ENCODE results near the gene VSIG2. TPM values are rescaled to one million over a fixed set of nuclear protein-coding genes. Genes with fewer than 3 reads are reported as not detected.

Gene VSIG2
- total RNA-seq (2022), result not detected in 2 replicates
- Bru-seq, nascent RNA, result percentile 20 among the genes with signal in this experiment
- percentile 24 among the genes with signal in this experiment for BruChase-seq, experiment 1, labeled RNA remaining after a 6-hour chase
- BruChase-seq, experiment 2, labeled RNA remaining after a 2-hour chase, result percentile 32 among the genes with signal in this experiment
- long read RNA-seq, result 0 reads

GRCh38 chr11:124751741-124752470 lies at the start of gene VSIG2:
Gene VSIG2, minus strand, starts transcription at chr11:124752255. Its CDS starts 118 bp downstream, at chr11:124752137.
- Mint-ChIP-seq H3K27me3 (ENCODE audit: insufficient read depth, unreplicated experiment) (no peaks in the 10 kb centered on the region), H3K4me3 (ENCODE audit: unreplicated experiment) (no peak within 1 kb of the TSS), H3K36me3 (ENCODE audit: insufficient read depth, unreplicated experiment) (no peaks in the 10 kb centered on the region), H3K4me1 (ENCODE audit: insufficient read depth, unreplicated experiment) (no peaks in the 10 kb centered on the region), H3K9me3 (ENCODE audit: unreplicated experiment) (no peaks in the 10 kb centered on the region), H3K27ac (ENCODE audit: low read depth, unreplicated experiment) (no peak within 1 kb of the TSS)
- no TSS peak for BruUV-seq (replicated peaks)
- CTCF ChIA-PET, result interaction anchor here (0.6 to 2.4 kb wide), 8 partner anchors 9 to 124 kb away, joined by 3 to 14 read pairs (median 4); no protein-coding TSS in a partner anchor
- no peak for DNase-seq (ENCODE audit: unreplicated experiment)
- TF ChIP-seq CTCF (IDR thresholded peaks at IDR 0.05; ENCODE audit: unreplicated experiment), result no peak
- POLR2A ChIA-PET, result no interaction called here
- intact Hi-C loops (cut with micrococcal nuclease), result no loop called here

GRCh38 chr11:124801014-124801413 lies 49.0 kb upstream of the VSIG2 start:
- BruUV-seq (replicated peaks), result TSS peak; percentile 68
- ChIA-PET CTCF (interaction anchor here (0.7 to 16.8 kb wide), 14 partner anchors 8 to 399 kb away, joined by 3 to 201 read pairs (median 4); partner anchors contain the start of genes ESAM and SPA17), POLR2A (interaction anchor here (0.6 to 4.9 kb wide), 20 partner anchors 8 to 791 kb away, joined by 3 to 19 read pairs (median 4); partner anchors contain the start of genes CCDC15, ESAM, SPA17 and STT3A)
- intact Hi-C loops (cut with micrococcal nuclease), result no loop called here
- Mint-ChIP-seq H3K27me3 (ENCODE audit: insufficient read depth, unreplicated experiment) (no peaks in the 10 kb centered on the region), H3K9me3 (ENCODE audit: unreplicated experiment) (no peaks in the 10 kb centered on the region), H3K4me1 (ENCODE audit: insufficient read depth, unreplicated experiment) (peaks cover 11% of the 10 kb centered on the region), H3K36me3 (ENCODE audit: insufficient read depth, unreplicated experiment) (no peaks in the 10 kb centered on the region), H3K27ac (ENCODE audit: low read depth, unreplicated experiment) (peak overlapping the region; percentile 84), H3K4me3 (ENCODE audit: unreplicated experiment) (peak overlapping the region; percentile 83)
- peak; percentile 53 for DNase-seq (ENCODE audit: unreplicated experiment)
- no peak for TF ChIP-seq CTCF (IDR thresholded peaks at IDR 0.05; ENCODE audit: unreplicated experiment)

- BruUV-seq (replicated peaks), result no TSS peak
- no peak for TF ChIP-seq CTCF (IDR thresholded peaks at IDR 0.05; ENCODE audit: unreplicated experiment)
- POLR2A ChIA-PET, result interaction anchor here (0.6 to 4.9 kb wide), 29 partner anchors 9 to 1222 kb away, joined by 3 to 19 read pairs (median 3); partner anchors contain the start of genes CCDC15, ESAM, SIAE and SLC37A2
- H3K36me3 Mint-ChIP-seq (ENCODE audit: insufficient read depth, unreplicated experiment), result no peaks in the 10 kb centered on the region
- peaks cover 11% of the 10 kb centered on the region for H3K4me1 Mint-ChIP-seq (ENCODE audit: insufficient read depth, unreplicated experiment)
- peak; percentile 60 for DNase-seq (ENCODE audit: unreplicated experiment)
- H3K27ac Mint-ChIP-seq (ENCODE audit: low read depth, unreplicated experiment), result peak within 1 kb of the TSS; percentile 84
- H3K4me3 Mint-ChIP-seq (ENCODE audit: unreplicated experiment), result peak within 1 kb of the TSS; percentile 83
- no peaks in the 10 kb centered on the region for H3K9me3 Mint-ChIP-seq (ENCODE audit: unreplicated experiment)
- intact Hi-C loops (cut with micrococcal nuclease), result loop anchor here (1.0 kb wide), 1 partner anchor 37 kb away; no protein-coding TSS in a partner anchor
- H3K27me3 Mint-ChIP-seq (ENCODE audit: insufficient read depth, unreplicated experiment), result no peaks in the 10 kb centered on the region
- CTCF ChIA-PET, result interaction anchor here (0.8 to 16.8 kb wide), 8 partner anchors 11 to 398 kb away, joined by 3 to 201 read pairs (median 4); partner anchors contain the start of gene ESAM
Observed at GRCh38 chr11:124800226-124800929, 48.3 kb upstream of the VSIG2 start, which contains the start of gene MSANTD2. Gene MSANTD2, minus strand, starts transcription at chr11:124800406. Its CDS starts 26 bp downstream, at chr11:124800380.

Measured in MCF 10A (cell line).